GM12892 (cell line): ENCODE data around the gene WDR5.

ENCODE experiments used
- POLR2A ChIP-seq: IDR thresholded peaks from 2 replicates; pipeline ENCODE4 v1.6.1; 2011; ENCODE audit warnings: low read depth, low read length, control low read depth
- POLR2AphosphoS5 ChIP-seq: IDR thresholded peaks from 2 replicates; pipeline ENCODE4 v1.6.1; 2011; ENCODE audit warnings: low read depth, low read length, control low read depth
- TAF1 ChIP-seq: IDR thresholded peaks from 2 replicates; pipeline ENCODE4 v1.6.1; 2011; ENCODE audit warnings: low read depth, mild to moderate bottlenecking, control low read depth, low read length, borderline replicate concordance

DNA sequence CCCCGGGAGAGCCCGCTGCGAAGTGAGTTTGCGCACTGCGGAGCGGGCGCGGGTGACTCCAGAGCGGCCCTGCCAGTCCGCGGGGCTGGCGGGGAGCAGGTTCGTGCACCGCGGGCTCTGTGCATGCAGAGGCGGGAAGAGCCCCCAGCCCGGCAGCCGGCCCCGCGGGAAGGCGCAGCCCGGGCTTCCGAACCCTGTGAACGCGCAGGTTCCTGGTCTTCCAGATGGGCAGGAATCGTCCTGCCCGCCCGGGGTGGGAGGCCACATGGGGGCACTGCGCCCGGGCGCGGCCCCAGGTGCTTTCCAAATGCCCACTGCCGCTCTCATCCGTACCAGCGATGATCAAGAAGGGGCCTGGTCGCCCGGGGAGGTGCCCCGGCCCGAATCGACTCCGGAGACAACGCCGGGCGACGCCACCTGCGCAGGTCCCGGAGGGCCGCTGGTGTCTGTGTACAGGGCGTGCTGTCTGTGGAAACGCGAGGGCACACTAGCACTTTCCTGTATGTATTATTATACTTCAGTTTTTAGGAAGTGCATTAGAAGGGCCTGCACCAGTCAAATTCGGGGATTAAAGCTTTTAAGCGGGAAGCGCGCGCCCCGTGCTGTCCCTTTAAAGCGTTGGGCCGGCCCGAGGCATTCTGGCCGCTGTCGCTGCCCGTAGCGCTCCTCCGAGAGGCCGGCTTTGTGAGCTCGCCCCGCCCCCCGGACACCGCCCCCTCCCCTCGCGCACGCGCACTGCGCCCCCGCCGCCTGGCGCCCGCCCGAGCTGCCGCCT lies at the start of gene WDR5:
- TF ChIP-seq POLR2A, result peak; percentile 66
- TF ChIP-seq POLR2AphosphoS5, result 0 out of 2 replicates have a peak, but pooled peaks have one; percentile 11
- TF ChIP-seq TAF1, result no peak; the same call in 1 of the 2 replicates
